K562 (cell line): ENCODE measurements around the gene STAT6. TPM values are rescaled to one million over a fixed set of nuclear protein-coding genes. Genes with fewer than 3 reads are reported as not detected.

Source experiments
- ATAC-seq: fragments of 200-7000 bp; cut with Tn5 transposase; 3 replicates; pipeline ENCODE4 v1.9.1; 2020; ENCODE audit warnings: moderate library complexity
- BruUV-seq: library from RNA; stranded (reverse); fragments of 400-500 nt; replicated peaks from 2 replicates; lab custom pipeline; 2021; lab: Mats Ljungman, UMichigan
- CTCF ChIA-PET: fragments of 300-600 bp; formaldehyde crosslinking; extraction: SDS; loops from one replicate; lab custom pipeline; 2021; ENCODE audit warnings: low intra/inter-chr PET ratio; lab: Yijun Ruan, JAX
- POLR2A ChIA-PET: fragments of 300-600, 350-650 bp; sonication (Branson Sonifier 250); formaldehyde crosslinking; extraction: SDS; loops from one replicate; lab custom pipeline; 2021; ENCODE audit warnings: antibody characterized with exemption, inconsistent platforms; lab: Yijun Ruan, JAX
- DNase-seq, 4 experiments: peaks; one replicate each; pipeline versions ENCODE4 v3.0.0 to v3.0.0-alpha.2; 2011 to 2018; ENCODE audit warnings: low spot score in 3 of 4, mixed read lengths in 3 of 4; ENCODE audit errors: extremely low read depth in 1 of 4
- FAIRE-seq: peaks from 2 replicates; lab custom pipeline; 2011; peaks lifted over from hg19 to GRCh38; lab: Jason Lieb, UNC
- H2AFZ ChIP-seq: 2 replicates; pipeline ENCODE4 v1.6.0; 2011; ENCODE audit warnings: low read depth, low read length, control low read depth, inconsistent platforms
- H3K27ac ChIP-seq: fragments of 200-600 bp; 3 replicates; pipeline ENCODE4 v1.8.0; 2011; ENCODE audit warnings: low read depth, mild to moderate bottlenecking, control low read depth, inconsistent platforms, low read length, moderate library complexity, mixed read lengths; ENCODE audit errors: extremely low read depth
- H3K27me3 ChIP-seq, 2 experiments: fragments of 300-600 bp in 1 of 2; 2 replicates in 1 of 2; 3 replicates in 1 of 2; pipeline versions ENCODE4 v1.6.0 to v1.8.0; 2011; ENCODE audit warnings: inconsistent platforms in 2 of 2, low read length in 2 of 2, mild to moderate bottlenecking in 1 of 2, mixed read lengths in 1 of 2, moderate library complexity in 1 of 2; ENCODE audit not compliant: control insufficient read depth in 2 of 2, insufficient read depth in 2 of 2
- H3K36me3 ChIP-seq: fragments of 300-600 bp; 3 replicates; pipeline ENCODE4 v1.8.0; 2011; ENCODE audit warnings: mild to moderate bottlenecking, low read length, inconsistent platforms; ENCODE audit not compliant: control insufficient read depth, insufficient read depth
- H3K4me1 ChIP-seq, 2 experiments: fragments of 200-600 bp in 1 of 2; replicated peaks in 1 of 2; 2 replicates in 1 of 2; 3 replicates in 1 of 2; pipeline versions ENCODE4 v1.5.1 to v1.8.0; 2011; ENCODE audit warnings: inconsistent platforms in 2 of 2, low read length in 2 of 2, mild to moderate bottlenecking in 1 of 2, mixed read lengths in 1 of 2, moderate library complexity in 1 of 2; ENCODE audit not compliant: control insufficient read depth in 2 of 2, insufficient read depth in 2 of 2
- H3K4me2 ChIP-seq: 2 replicates; pipeline ENCODE4 v1.6.1; 2011; ENCODE audit warnings: low read length, control low read depth, inconsistent platforms, mixed read lengths; ENCODE audit not compliant: insufficient read depth
- H3K4me3 ChIP-seq: fragments of 200-600 bp; sonication (generic), shearing (Covaris generic); 2 replicates; pipeline ENCODE4 v1.5.1; 2016; ENCODE audit warnings: control low read depth, inconsistent platforms
- H3K79me2 ChIP-seq: fragments of 200-600 bp; 3 replicates; pipeline ENCODE4 v1.8.0; 2011; ENCODE audit warnings: low read length, inconsistent platforms; ENCODE audit not compliant: control insufficient read depth, insufficient read depth
- H3K9ac ChIP-seq, 2 experiments: 2 replicates each; pipeline versions ENCODE4 v1.6.0 to v1.6.1; 2011; ENCODE audit warnings: low read depth in 2 of 2, low read length in 2 of 2, control low read depth in 1 of 2, inconsistent platforms in 1 of 2, mild to moderate bottlenecking in 1 of 2, mixed read lengths in 1 of 2; ENCODE audit not compliant: insufficient read depth in 1 of 2
- H3K9me1 ChIP-seq: one replicate; pipeline ENCODE4 v1.6.0; 2011; ENCODE audit warnings: inconsistent platforms, mild to moderate bottlenecking, low read length, moderate library complexity; ENCODE audit not compliant: control insufficient read depth, insufficient read depth
- H3K9me3 ChIP-seq: replicated peaks from 2 replicates; pipeline ENCODE4 v1.5.1; 2011; ENCODE audit warnings: low read depth, low read length, inconsistent platforms; ENCODE audit not compliant: control insufficient read depth, insufficient read depth
- H4K20me1 ChIP-seq: replicated peaks from 2 replicates; pipeline ENCODE4 v1.6.1; 2011; ENCODE audit warnings: low read length, inconsistent platforms, mixed read lengths; ENCODE audit not compliant: control insufficient read depth, insufficient read depth
- BMI1 ChIP-seq: fragments of 150-350 bp; IDR thresholded peaks from 2 replicates; pipeline ENCODE4 v1.6.1; 2014; ENCODE audit warnings: low read length
- BRF1 ChIP-seq: IDR thresholded peaks from 3 replicates; pipeline ENCODE4 v1.6.1; 2011; ENCODE audit warnings: borderline replicate concordance, mild to moderate bottlenecking; ENCODE audit not compliant: insufficient read length; ENCODE audit errors: extremely low read depth
- CBFA2T3 ChIP-seq: fragments of 450-650 bp; IDR thresholded peaks from 2 replicates; pipeline ENCODE4 v1.6.1; 2017
- EHMT2 ChIP-seq: fragments of 450-650 bp; IDR thresholded peaks from 2 replicates; pipeline ENCODE4 v1.6.1; 2018; ENCODE audit warnings: antibody characterized with exemption
- ETV1 ChIP-seq: fragments of 450-650 bp; conservative IDR thresholded peaks from 2 replicates; pipeline ENCODE4 v1.6.1; 2016; ENCODE audit warnings: missing genetic modification characterization, control low read depth, low read depth, missing compliant biosample characterization
- GABPA ChIP-seq: fragments of 200-800 bp; sonication (Bioruptor generic); conservative IDR thresholded peaks from 2 replicates; pipeline ENCODE4 v1.6.1; 2016; ENCODE audit warnings: low read depth, missing genetic modification characterization, missing compliant biosample characterization
- NCOA6 ChIP-seq: fragments of 450-650 bp; IDR thresholded peaks from 2 replicates; pipeline ENCODE4 v1.6.1; 2017; ENCODE audit warnings: mild to moderate bottlenecking
- NRF1 ChIP-seq, 2 experiments: fragments of 450-650 bp; IDR thresholded peaks in 1 of 2; conservative IDR thresholded peaks in 1 of 2; 2 replicates each; pipeline ENCODE4 v1.6.1; 2014; ENCODE audit warnings: mild to moderate bottlenecking in 2 of 2
- PBX2 ChIP-seq, 2 experiments: IDR thresholded peaks in 1 of 2; conservative IDR thresholded peaks in 1 of 2; 2 replicates each; pipeline ENCODE4 v1.6.1; 2016; ENCODE audit warnings: low read depth in 2 of 2, mild to moderate bottlenecking in 1 of 2, missing compliant biosample characterization in 1 of 2, missing genetic modification characterization in 1 of 2, moderate library complexity in 1 of 2
- PHF21A ChIP-seq: fragments of 450-650 bp; IDR thresholded peaks from 2 replicates; pipeline ENCODE4 v1.6.1; 2017; ENCODE audit warnings: low read depth, borderline replicate concordance
- POLR3G ChIP-seq: IDR thresholded peaks from 2 replicates; pipeline ENCODE4 v1.6.1; 2011; ENCODE audit not compliant: insufficient read length, insufficient replicate concordance; ENCODE audit errors: extremely low read depth
- PRDM10 ChIP-seq: fragments of 450-650 bp; IDR thresholded peaks from 2 replicates; pipeline ENCODE4 v1.6.1; 2018; ENCODE audit not compliant: partially characterized antibody
- TGIF2 ChIP-seq: sonication (generic); formaldehyde crosslinking; IDR thresholded peaks from 2 replicates; pipeline ENCODE4 v1.8.1; 2022; ENCODE audit warnings: mild to moderate bottlenecking, missing genetic modification reagents, moderate library complexity
- ZKSCAN1 ChIP-seq: fragments of 150-350 bp; IDR thresholded peaks from 2 replicates; pipeline ENCODE4 v1.6.1; 2016; ENCODE audit warnings: low read depth, low read length
- ZNF253 ChIP-seq: fragments of 250-450 bp; sonication (Bioruptor Pico); conservative IDR thresholded peaks from 2 replicates; pipeline ENCODE4 v1.6.1; 2021; ENCODE audit warnings: mild to moderate bottlenecking
- ZNF707 ChIP-seq: fragments of 250-450 bp; sonication (Bioruptor Pico); conservative IDR thresholded peaks from 2 replicates; pipeline ENCODE4 v1.8.0; 2022; ENCODE audit warnings: inconsistent platforms, mild to moderate bottlenecking, moderate library complexity
- ZNF75A ChIP-seq: fragments of 450-650 bp; formaldehyde crosslinking; IDR thresholded peaks from 2 replicates; pipeline ENCODE4 v1.4.0; 2020; ENCODE audit warnings: mild to moderate bottlenecking
- ZNF77 ChIP-seq: fragments of 250-450 bp; sonication (Bioruptor Pico); IDR thresholded peaks from 2 replicates; pipeline ENCODE4 v1.5.0; 2020
- ZNF778 ChIP-seq: fragments of 450-650 bp; formaldehyde crosslinking; IDR thresholded peaks from 2 replicates; pipeline ENCODE4 v1.4.0; 2020; ENCODE audit warnings: mild to moderate bottlenecking, moderate library complexity
- WGBS: fragments of 100-300 bp; shearing (Covaris generic); methylation state at CpG from one replicate; pipeline ENCODE4 v1.1.6; 2016; ENCODE audit warnings: low coverage, mixed read lengths; ENCODE audit not compliant: insufficient coverage; ENCODE audit errors: missing lambda C conversion rate; 5-methylcytosine and 5-hydroxymethylcytosine counted together
- in situ Hi-C: fragments of 300-500 bp; cut with MboI; formaldehyde crosslinking; loops from 4 replicates; pipeline ENCODE4 v1.15.0; 2018; ENCODE audit warnings: inconsistent platforms, mixed read lengths
- intact Hi-C: fragments of 100-400 bp; cut with micrococcal nuclease; formaldehyde crosslinking; loops from 2 replicates; pipeline ENCODE4 v1.14.2; 2022
- polyA plus RNA-seq, 8 experiments: library from polyadenylated mRNA; depleted of rRNA in 4 of 8; stranded (reverse) in 5 of 8; unstranded in 3 of 8; fragments of >200 nt; fragmentation: Nextera tagmentation in 2 of 8; fragmentation: Illumina TruSeq in 1 of 8; extraction: Ambion mirVana in 2 of 8; extraction: Trizol in 1 of 8; gene quantifications; 2 replicates each; pipeline versions ENCODE4 v1.2.1 to v1.2.3, GENCODE V29; 2011 to 2014; ENCODE audit warnings: inconsistent platforms in 1 of 8, missing spikeins in 1 of 8
- total RNA-seq, 7 experiments: library from RNA; depleted of rRNA in 6 of 7; stranded (reverse); fragments of >200 nt in 6 of 7; fragmentation: Illumina TruSeq in 2 of 7; extraction: Trizol in 2 of 7; gene quantifications; 2 replicates each; pipeline versions ENCODE4 v1.2.1 to v1.2.3, GENCODE V29; 2011 to 2021; ENCODE audit warnings: low replicate concordance in 1 of 7

STAT6 gene
- total and polyA plus RNA-seq, 9 of the 15 experiments (the other 6 are each of a cell fraction or from before 2014, with no cell fraction given) = 2.4 to 49.5 (median 26.5) TPM

GRCh38 chr12:57095440-57095839 lies 15.7 kb downstream of the STAT6 start:
- intact Hi-C loops = no loop called here
- H3K9me3 ChIP-seq = no peaks in the 10 kb centered on the region
- H3K36me3 ChIP-seq = peaks cover 81% of the 10 kb centered on the region
- no peak overlapping the region for H2AFZ ChIP-seq
- ChIA-PET CTCF (no interaction called here), POLR2A (interaction anchor here (0.9 to 5.1 kb wide), 3 partner anchors 10 to 16 kb away, joined by 3 to 32 read pairs (median 7); partner anchors contain the start of gene STAT6)
- H3K4me3 ChIP-seq = no peak overlapping the region
- 0 out of 4 replicates have a peak overlapping the region, but pooled peaks of 1 of the 2 experiments have one; percentile 3 for H3K9ac ChIP-seq
- 94% methylated on average over 3 of the region's 3 CpGs for WGBS
- H3K79me2 ChIP-seq = peaks cover 25% of the 10 kb centered on the region
- no TSS peak for BruUV-seq
- no peak overlapping the region for H3K4me2 ChIP-seq
- no peaks in the 10 kb centered on the region; a peak in 1 of 5 replicates for H3K27me3 ChIP-seq
- ATAC-seq (no peak), FAIRE-seq (peak; percentile 11), DNase-seq (peak in 1 of 4 experiments; percentile 9)
- H4K20me1 ChIP-seq = peaks cover 3% of the 10 kb centered on the region
- no peak overlapping the region for H3K27ac ChIP-seq
- H3K4me1 ChIP-seq = peaks cover 44 to 67% of the 10 kb centered on the region in 2 experiments
- H3K9me1 ChIP-seq = no peaks in the 10 kb centered on the region
- no peak for TF ChIP-seq CBFA2T3
- no peak for TF ChIP-seq NRF1 (conservative IDR thresholded peaks at IDR 0.05 in 1 of 2, IDR thresholded peaks at IDR 0.05 in 1 of 2)
- TF ChIP-seq BRF1 = no peak
- TF ChIP-seq ETV1 = no peak
- TF ChIP-seq PRDM10 = no peak
- TF ChIP-seq TGIF2 (CRISPR knock-in tag) = no peak
- TF ChIP-seq ZNF778 (CRISPR knock-in tag) = no peak
- TF ChIP-seq ZKSCAN1 = no peak
- TF ChIP-seq ZNF707 (CRISPR knock-in tag) = no peak
- TF ChIP-seq PBX2 (CRISPR knock-in tag; IDR thresholded peaks at IDR 0.05; ENCODE audit: low read depth) = no peak
- no peak for TF ChIP-seq PBX2 (tag; conservative IDR thresholded peaks at IDR 0.05; ENCODE audit: low read depth)
- no peak for TF ChIP-seq POLR3G
- TF ChIP-seq ZNF77 = no peak
- no peak for TF ChIP-seq BMI1
- no peak for TF ChIP-seq PHF21A
- TF ChIP-seq EHMT2 = no peak
- TF ChIP-seq ZNF253 = no peak
- TF ChIP-seq NCOA6 = no peak
- no peak for TF ChIP-seq ZNF75A
- TF ChIP-seq GABPA (tag) = no peak
- in situ Hi-C loops = no loop called here
